Measurements from ENCODE around the gene PRKCZ. TPM values are rescaled to one million over a fixed set of nuclear protein-coding genes. Genes with fewer than 3 reads are reported as not detected.

The PRKCZ gene
- total RNA-seq, 1 experiment from 2014 or later: not detected

DNA sequence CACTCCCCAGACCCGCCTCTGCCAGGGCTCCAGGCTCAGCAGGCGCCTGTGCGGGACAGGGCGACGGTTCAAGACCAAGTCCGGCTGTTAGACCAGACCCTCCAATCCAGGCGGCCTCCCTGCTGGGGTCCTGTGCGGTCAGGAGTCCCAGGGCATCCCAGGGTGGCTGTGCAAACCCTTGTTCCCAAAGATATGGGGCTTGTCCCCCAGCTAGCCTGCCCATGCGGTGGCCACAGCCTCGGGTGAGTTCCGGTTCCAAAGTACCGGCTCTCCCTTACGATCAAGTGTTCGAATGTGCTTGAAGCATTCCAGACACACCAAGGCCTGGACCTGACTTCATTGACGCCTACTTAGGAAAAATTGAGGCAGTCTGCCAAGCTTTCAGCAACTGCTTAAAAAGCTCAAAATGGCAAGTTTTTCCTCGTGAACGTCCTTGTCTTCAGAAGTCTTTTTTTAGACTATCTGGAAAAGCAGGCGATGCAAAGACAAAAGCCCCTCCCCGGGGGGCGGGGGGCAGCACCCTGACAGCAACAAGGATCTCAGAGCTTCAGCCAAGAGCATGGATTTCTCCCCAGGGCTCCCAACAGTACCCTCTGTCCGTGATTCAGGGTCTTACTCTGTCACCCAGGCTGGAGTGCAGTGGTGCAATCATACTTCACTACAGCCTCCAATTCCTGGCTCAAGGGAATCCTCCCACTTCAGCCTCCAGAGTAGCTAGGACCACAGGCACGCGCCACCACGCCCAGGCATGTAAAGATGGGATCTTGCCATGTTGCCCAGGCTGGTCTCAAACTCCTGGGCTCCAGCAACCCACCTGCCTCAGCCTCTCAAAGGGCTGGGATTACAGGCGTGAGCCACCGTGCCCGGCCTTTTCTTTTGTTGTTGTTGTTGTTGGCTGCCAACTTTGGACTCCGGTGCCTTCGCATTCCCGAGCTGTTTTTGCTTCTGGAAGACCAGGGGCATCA is 142.1 kb downstream of the PRKCZ start:
- no peak for DNase-seq (ENCODE audit: low read depth)

DNA sequence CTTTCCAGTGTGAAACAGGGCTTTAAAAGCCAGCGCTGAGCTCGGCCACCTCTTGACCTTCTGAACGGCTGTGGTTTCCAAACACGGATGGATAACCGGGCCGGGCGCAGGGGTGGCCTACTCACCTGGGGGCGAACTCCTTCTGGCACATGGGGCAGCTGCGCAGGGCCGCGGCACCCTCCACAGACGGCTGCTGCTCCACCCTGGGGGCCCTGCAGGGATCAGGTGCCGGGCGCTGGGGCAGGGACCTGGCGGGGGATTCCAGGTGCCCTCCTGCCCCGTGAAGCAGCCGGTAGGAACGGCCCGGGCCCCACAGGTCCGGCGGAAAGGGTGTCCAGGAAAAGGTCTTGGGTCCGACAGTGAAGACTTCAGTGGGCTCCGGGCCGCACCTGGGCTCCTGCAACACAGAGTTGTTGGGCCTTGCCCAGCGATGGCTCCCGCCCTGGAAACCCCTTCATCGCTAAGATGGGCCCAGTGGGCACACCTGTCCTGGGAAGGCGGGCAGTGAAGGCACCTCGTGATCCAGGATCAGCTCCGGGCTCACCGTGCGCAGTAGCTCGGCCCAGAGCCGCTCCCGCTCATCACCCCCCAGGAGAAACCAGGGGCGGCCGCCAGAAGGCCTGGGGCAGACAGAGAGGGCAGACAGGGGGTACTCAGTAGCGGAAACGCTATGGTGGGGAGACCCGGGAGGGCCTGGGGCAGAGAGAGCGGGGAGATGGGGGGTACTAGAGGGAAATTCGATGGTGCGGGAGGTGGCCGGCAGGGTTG is 143.5 kb downstream of the PRKCZ start:
- DNase-seq (ENCODE audit: low read depth): no peak

DNA sequence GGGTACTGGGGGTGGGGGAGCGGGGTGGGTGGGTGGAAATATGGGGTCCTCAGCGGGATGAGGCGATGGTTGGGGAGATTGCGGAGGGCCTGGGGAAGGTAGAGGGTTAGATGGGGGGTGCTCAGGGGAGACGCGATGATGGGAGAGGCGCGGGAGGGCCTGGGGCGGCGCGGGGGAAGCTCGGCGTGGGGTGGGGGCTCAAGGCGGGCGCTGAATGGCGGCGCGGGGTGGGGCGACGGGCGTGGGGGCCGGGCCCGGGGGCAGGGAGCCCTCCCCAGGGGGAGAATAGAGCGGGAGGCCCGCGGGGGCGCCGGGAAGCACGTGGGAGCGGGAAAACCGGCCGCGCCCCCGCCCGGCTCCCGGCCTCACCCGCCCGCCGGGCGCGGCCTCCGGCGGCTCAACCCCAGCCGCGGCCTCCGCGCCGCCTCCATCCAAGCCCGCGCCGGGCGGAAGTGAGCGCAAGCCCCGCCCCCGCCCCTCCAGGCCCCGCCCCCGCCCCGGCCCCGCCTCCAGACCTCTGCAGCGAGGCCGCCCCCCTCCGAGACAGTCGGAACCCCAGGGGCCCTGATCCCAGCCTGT is 144.2 kb downstream of the PRKCZ start, which contains the start of gene FAAP20:
Gene FAAP20, minus strand, starts transcription at position 454 of the 579 bp plus-strand sequence. Its CDS starts 23 bp downstream, at position 431.
- no peak for DNase-seq (ENCODE audit: low read depth)

DNA sequence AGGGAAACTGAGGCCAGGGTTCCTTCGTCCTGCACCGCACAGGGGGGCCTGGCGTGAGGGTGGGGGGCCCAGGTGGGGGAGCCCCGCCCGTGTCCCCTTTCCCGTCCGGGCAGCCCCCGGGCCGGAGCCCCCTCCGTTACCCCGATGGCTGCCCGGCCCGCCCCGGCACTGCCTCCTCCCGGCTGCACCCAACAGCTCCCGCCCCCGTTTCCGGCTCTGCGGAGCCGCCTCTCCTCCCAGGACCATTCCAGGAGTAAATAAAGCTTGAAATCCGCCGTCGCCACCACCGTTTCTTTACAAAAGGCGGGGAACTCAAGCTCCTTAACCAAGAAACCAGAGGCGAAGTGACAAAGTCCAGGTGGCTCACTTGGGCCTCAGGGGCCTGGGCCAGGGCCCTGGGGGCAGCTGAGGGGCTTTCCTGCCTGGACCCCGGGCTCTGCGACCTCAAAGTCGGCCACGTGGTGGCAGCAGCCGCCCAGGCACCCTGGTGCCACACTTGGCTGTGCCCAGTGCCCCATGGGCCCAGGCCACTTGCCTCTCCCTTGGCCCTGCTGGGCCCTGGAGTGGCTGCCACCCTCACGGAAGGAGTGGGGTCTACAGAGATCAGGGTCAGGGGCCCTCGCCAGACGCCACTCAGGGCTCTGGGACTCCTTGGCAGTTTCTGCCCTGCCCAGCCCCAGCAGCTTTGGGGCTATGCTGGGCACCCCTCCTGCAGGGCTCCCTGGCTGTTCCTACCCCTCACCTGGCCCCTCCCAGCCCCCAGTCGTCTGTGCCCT is 144.9 kb downstream of the PRKCZ start:
- DNase-seq (ENCODE audit: low read depth): peak; percentile 79

DNA sequence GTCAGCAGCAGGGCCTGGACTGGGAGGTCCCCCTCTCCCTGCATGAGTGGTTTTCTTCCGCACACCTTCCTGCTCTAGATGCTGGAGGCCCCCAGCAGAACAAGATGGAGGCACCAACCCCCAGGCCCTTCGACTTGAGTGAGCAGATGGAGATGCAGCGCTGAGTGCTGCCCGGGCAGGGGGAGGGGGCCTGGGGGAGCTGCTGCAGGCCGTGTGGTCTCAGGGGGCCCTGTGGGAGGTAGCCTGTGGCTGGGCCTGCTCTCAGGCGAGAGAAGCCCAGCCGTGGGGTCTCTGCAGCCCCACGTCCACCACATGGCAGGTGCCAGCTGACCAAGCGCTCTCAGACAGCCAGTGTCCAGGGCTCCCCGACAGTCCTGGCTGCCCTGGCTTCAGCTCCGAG is 145.6 kb downstream of the PRKCZ start:
- no peak for DNase-seq (ENCODE audit: low read depth)

DNA sequence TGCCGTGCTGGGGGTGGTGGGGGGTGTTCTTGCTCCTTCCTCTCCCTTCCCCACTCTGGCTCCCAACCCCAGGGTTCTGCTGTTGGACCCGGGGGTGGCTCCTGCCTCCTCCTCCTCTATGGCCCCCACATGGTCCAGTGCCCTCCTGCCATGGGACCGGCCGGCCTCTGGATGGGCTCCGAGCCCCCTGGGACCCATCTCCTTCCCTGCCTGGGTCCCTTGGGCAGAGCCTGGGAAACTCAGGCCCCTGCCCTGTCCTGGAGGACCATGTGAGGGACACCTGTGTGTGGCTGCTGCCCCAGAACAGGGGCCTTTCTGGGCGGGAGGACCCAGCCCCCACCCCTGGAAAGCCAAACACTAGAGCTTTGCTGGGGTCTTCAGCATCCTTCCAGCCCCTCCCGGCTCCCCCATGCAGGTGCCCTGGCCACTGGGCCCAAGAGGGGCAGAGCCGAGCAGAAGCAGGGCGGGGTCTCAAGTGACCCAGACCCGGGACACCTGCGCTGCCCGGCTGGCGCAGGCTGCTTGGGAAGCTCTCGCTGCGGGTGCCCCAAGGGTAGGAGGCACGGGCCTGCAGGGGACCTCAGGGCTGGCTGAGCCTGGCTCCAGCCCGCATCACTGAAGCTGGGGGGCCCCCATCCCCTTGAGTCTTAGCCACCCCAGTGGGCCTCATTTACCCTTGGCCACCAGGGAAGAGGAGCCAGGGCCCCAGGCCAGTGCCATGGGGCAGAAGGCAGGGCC is 146.9 kb downstream of the PRKCZ start:
- DNase-seq (ENCODE audit: low read depth): no peak

DNA sequence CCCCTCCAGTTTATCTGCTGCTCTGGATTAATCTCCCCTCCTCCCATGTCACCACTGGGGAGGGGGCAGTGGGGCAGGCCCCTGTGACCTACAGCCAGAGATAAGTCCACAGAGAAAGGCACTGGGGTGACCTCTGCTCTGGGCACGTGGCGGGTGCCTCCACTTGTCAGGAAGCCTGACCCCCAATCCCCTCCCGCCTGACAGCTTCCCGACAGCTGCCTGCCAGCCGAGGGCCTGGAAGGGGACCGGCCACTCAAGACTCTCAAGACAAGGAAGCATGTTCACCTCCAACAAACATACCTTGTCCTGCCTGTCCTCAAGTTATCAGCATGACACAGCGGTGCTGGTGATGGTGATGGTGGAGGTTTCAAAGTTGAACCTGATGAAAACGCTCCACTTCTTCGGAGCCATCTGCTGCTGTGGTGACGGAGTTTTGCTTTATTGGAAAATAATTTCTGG is 147.5 kb downstream of the PRKCZ start:
- no peak for DNase-seq (ENCODE audit: low read depth)

DNA sequence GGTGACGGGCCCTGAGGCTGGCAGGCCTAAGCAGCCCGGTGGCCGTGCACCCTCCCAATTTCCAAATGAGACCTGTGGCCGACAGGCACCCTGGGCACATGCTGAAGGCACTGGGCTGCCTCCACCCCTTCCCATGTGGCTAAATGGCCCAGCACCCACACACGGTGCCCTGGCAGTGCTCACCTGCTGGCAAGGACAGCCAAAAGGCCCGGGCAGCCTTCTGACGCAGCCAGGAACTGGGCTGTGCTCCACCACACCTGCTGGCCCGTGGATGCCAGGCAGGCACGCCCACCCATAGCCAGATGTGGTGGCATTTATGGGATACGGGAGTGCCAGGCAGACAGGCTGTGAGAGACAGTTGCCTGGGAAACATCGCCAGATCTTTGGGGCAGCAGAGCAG is 148.4 kb downstream of the PRKCZ start:
- DNase-seq (ENCODE audit: low read depth): no peak

DNA sequence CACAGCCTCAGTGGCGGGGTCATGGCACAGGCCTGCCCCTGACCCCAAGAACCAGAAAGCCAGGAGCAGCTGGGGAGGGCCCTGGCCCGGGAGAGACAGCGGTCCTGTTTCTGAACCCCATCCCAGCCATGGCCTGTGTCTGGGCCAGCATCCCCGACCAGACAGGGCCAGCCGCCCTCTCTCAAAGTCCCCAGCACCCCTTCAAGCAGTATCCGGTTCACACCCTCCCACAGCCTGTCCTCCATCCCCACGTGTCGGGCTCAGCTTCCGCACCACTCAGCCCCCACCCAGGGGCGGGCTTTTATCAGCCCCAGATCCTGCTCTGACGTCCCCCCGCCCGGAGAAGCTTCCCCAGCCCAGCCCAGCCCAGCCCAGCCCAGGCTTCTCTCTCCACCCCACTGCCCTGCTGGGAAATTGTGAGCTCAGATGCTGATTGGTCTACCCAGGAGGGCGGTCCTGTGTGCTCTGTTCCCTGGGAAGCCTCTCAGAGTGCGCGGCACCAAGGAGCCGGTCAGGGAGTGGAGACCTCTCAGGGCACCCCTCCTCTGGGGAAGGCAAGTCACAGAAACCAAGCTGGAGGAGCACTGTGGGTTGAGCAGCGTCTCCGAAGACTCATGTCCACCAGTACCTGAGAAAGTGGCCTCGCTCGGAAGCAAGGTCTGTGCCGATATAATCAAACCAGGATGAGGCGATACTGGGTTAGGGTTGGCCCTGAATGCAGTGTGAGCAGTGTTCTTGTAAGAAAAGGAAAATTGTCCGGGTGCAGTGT is 149.0 kb downstream of the PRKCZ start:
- peak; percentile 74 for DNase-seq (ENCODE audit: low read depth)

DNA sequence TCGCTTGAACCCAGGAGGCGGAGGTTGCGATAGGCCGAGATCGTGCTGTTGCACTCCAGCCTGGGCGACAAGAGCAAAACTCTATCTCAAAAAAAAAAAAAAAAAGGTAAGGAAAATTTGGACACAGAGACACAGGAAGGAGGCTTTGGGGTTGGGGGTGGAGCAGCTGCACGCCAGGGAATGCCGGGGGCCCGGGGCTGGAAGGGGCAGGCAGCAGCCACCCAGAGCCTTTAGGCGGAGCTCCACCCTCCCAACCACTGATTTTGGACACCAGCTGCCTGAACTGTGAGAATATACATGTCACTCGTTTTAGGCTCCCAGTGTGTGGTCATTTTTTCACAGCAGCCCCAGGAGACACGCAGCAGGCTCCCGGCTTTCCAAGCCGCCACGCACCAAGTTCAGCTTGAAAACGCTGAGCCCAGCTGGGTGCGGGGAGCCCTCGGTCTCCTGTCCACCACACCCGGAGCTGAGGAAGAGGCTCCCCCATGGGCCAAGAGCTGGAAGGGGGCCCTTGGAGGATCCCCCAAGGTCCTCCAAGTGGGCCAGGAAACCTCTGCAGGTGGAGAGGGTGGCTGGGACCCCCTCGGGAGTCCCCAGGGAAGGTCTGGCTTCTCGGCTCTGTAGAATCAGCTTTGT is 150.2 kb downstream of the PRKCZ start:
- no peak for DNase-seq (ENCODE audit: low read depth)

DNA sequence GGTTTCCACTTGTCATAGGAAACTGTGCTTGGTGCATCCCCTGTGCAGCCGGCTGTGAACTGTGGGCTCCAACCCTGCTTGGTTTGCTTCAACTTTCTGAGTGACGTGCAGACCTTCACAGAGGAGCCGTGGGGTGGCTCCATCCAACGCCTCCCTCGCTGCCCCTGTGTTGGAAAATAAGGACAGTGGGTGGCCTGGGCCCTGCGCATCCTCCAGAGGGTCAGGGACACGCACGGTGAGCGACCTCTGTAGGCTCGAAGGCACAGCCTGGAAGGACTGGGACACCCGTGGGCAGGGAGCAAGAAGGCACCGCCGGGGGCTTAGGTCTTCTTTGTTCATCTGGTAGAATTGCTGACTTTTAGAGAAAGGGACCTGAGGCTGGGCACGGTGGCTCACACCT is 150.9 kb downstream of the PRKCZ start:
- DNase-seq (ENCODE audit: low read depth): no peak

DNA sequence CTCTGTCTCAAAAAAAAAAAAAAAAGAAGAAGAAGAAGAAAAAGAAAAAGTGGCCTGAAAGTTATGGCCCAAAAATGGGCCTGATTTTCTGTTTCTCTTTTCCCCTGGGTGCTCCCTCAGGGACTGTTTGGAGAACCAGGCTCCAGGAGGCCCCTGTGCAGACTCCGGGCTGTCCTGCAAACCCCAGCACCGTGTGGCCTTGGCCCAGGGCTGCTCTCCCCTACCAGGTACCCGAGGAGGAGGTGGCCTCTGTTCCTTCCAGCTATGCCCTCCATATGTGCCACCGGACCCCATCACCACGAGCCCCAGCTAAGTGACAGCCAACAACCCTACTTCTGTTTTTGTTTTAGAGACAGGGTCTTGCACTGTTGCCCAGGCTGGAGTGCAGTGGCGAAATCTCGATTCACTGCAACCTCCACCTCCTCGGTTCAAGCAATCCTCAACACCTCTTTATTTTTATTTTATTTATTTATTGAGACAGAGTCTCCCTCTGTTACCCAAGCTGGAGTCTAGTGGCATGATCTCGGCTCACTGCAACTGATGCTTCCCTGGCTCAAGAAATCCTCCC is 151.9 kb downstream of the PRKCZ start:
- DNase-seq (ENCODE audit: low read depth): no peak

DNA sequence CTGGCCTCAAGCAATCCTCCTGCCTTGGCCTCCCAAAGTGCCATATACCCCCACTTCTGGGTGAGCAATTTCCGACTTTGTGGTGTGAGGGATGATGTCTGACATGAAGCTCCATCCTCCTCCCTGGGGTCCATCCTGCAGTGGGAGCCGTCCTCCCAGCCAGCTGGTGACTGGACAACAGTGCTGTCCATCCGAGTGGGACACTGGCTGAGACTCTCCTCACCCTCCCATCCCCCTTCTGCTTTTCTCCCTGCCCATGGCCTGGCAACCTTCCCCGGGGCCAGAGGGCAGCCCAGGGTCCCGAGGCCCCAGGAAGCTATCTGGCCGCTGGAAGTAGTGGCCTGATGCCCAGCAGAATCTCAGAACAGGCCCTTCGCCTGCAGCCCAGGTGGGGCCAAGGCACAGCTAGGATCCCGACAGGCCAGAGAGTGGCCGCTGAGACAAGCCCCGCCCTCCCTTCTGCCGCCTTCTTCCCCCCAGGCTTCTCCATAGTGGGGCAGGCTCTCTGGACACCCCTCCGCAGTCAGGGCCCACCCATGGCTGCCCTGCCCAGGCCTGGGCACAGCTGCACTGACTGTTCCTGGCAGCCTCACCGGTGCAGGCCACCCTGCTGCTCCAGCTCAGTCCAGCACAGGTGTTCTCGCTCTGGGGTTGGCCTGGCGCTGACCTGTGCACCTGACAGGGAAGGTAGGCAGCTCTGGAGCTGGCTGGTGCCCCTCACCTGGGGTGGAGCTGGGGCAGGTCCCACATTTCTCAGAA is 152.8 kb downstream of the PRKCZ start:
- no peak for DNase-seq (ENCODE audit: low read depth)

DNA sequence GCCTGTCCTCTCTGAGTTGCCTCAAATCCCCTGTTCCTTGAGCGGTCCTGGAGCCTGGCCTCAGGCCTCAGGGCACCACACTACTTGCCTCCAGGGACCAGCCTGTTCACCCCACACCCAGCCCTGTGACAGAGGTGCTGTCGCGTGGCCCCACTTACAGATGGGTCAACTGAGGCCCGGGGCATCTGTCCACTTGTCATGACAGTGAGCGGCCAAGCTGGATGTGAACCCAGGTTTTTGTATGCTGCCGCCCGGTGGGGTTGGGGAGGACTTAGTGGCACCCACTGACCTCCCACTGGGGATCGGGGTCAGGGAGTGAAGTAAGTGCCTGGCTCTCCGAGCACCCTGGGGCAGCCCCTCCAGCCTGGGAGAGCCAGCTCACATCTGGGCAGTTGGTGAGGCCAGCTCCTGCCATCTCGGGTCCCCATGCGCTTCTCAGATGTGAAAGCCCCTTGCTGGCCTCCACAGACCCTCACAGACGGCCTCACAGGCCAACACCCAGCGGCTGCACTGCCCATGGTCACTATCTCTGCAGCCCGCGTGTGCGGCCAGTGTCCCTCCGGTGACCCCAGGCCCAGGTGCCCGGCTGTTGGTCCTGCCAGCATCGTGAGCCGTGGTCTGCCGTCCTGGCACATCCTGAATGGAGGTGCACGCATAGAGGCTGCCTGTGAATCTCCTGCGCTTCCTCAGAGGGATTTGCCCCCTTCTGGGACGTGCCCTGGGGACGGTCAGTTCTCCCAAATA is 153.6 kb downstream of the PRKCZ start:
- DNase-seq (ENCODE audit: low read depth): no peak

DNA sequence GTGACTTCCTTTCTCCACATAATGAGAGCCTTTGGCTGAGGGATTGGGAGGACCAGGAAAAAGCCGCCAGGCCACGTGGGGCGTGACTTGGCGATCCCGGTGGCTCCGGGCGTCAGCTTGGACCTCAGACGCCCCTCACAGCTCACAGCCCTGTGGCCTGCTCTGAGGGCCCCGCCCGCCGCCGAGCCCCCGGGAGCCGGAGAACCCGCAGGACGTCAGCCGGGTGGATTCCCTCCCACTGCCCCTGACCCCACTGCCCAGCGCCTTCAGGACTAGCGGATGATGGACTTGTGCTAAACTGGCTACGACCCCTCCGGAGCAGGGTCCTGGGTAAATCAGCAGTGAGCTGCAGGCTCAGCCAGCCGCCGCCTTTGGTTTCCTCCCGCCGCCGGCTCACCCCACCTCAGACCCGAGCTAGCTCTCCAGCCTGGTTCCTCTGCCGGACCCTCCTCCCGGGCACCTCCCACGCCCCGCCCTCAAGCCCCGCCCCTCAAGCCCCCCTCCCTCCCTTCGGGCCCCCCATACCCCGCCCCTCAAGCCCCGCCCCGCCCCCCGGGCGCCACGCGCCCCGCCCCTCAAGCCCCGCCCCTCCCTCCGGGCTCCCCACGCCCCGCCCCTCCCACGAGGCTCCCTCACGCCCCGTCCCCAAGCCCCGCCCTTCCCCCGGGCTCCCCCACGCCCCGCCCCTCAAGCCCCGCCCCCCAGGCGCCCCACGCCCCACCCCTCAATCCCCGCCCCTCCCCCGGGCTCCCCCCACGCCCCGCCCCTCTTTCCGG is 154.4 kb downstream of the PRKCZ start:
- DNase-seq (ENCODE audit: low read depth): peak; percentile 27

DNA sequence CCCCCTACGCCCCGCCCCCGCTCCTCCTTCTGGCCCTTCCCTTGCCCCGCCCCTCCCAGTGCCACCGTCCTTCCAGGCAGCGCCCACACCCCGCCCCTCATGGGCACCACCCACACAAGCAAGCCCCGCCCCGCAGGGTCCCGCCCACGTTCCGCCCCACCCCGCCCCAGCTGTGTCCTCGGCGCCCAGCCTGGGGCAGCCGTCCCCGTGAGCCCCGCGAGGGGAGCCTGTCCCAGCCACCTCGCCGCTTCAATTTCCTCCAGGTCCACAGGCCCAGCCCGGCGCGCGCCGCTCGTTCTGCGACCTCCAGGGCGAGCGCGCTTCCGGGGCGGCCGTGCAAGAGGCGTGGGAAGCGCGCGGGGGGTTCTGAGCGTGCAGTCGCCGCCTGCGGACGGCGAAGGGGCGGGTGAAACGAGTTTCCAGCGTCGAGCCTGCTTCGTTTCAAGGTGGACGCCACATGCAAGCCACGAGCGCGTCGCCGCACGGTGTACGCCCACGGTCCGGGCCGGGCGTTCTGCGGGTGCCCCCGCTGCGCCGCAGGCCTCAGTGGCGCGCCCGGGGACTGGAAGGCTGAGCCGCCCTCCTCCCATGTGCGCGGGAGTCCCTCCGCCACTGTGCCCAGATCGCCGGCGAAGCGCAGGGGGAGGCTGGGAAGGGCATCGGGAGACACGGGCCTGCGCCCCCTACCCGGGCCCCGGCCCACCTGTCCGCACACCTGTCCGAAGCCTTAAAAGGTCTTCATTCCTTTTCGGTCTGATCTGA is 155.2 kb downstream of the PRKCZ start:
- no peak for DNase-seq (ENCODE audit: low read depth)
